DOHH2 (cell line): ENCODE data around the gene TPBGL.

Source experiments
- H3F3A ChIP-seq: fragments of 200-600 bp; sonication (generic), shearing (Covaris generic); 2 replicates; pipeline ENCODE4 v1.6.0; 2016; ENCODE audit warnings: antibody characterized with exemption, mild to moderate bottlenecking; ENCODE audit not compliant: control insufficient read depth, insufficient read depth
- H3K27ac ChIP-seq: fragments of 200-600 bp; sonication (generic); 2 replicates; pipeline ENCODE4 v1.5.1; 2014; ENCODE audit warnings: low read depth, mild to moderate bottlenecking, low read length, moderate library complexity
- H3K27me3 ChIP-seq: fragments of 200-600 bp; sonication (generic); 2 replicates; pipeline ENCODE4 v1.6.1; 2014; ENCODE audit warnings: mild to moderate bottlenecking, low read length, mixed read lengths; ENCODE audit not compliant: control insufficient read depth
- H3K36me3 ChIP-seq: fragments of 200-600 bp; sonication (generic); 2 replicates; pipeline ENCODE4 v1.6.1; 2014; ENCODE audit warnings: mild to moderate bottlenecking, low read length, moderate library complexity, mixed read lengths; ENCODE audit not compliant: control insufficient read depth
- H3K4me1 ChIP-seq: fragments of 200-600 bp; sonication (generic); 2 replicates; pipeline ENCODE4 v1.6.1; 2014; ENCODE audit warnings: mild to moderate bottlenecking, low read length, mixed read lengths; ENCODE audit not compliant: control insufficient read depth
- H3K4me2 ChIP-seq: fragments of 200-600 bp; sonication (generic); 2 replicates; pipeline ENCODE4 v1.6.0; 2014; ENCODE audit warnings: mild to moderate bottlenecking, low read length, moderate library complexity
- H3K4me3 ChIP-seq: fragments of 200-600 bp; sonication (generic); 2 replicates; pipeline ENCODE4 v1.5.1; 2014; ENCODE audit warnings: mild to moderate bottlenecking, low read length, mixed read lengths
- H3K79me2 ChIP-seq: fragments of 200-600 bp; sonication (generic); 2 replicates; pipeline ENCODE4 v1.6.1; 2014; ENCODE audit warnings: mild to moderate bottlenecking, low read length, mixed read lengths; ENCODE audit not compliant: control insufficient read depth
- H3K9me2 ChIP-seq: fragments of 200-600 bp; sonication (generic); replicated peaks from 2 replicates; pipeline ENCODE4 v1.6.1; 2014; ENCODE audit warnings: mild to moderate bottlenecking, low read length, mixed read lengths; ENCODE audit not compliant: control insufficient read depth
- H3K9me3 ChIP-seq: fragments of 200-600 bp; sonication (generic); 2 replicates; pipeline ENCODE4 v1.6.1; 2014; ENCODE audit warnings: antibody characterized with exemption, low read length, mixed read lengths; ENCODE audit not compliant: control insufficient read depth, insufficient read depth
- H4K20me1 ChIP-seq: fragments of 200-600 bp; sonication (generic); 2 replicates; pipeline ENCODE4 v1.6.0; 2014; ENCODE audit warnings: low read depth, mild to moderate bottlenecking, antibody characterized with exemption, low read length, moderate library complexity; ENCODE audit not compliant: control insufficient read depth, insufficient read depth
- CTCF ChIP-seq: fragments of 200-600 bp; sonication (generic); IDR thresholded peaks from one replicate; pipeline ENCODE4 v1.5.1; 2014; ENCODE audit warnings: antibody characterized with exemption, mild to moderate bottlenecking, low read depth, low read length; ENCODE audit not compliant: poor library complexity, severe bottlenecking
- EZH2phosphoT487 ChIP-seq: fragments of 200-600 bp; sonication (generic); IDR thresholded peaks from 2 replicates; pipeline ENCODE4 v1.6.1; 2017; ENCODE audit warnings: borderline replicate concordance, mild to moderate bottlenecking, antibody characterized with exemption, low read length, moderate library complexity, mixed read lengths

Gene TPBGL

GRCh38 chr11:75229466-75229865 is 11.1 kb upstream of the TPBGL start:
- Histone ChIP-seq H3K27ac (no peak overlapping the region), H3K4me1 (no peaks in the 10 kb centered on the region), H3K9me3 (no peaks in the 10 kb centered on the region), H3F3A (no peaks in the 10 kb centered on the region), H4K20me1 (no peaks in the 10 kb centered on the region), H3K36me3 (no peaks in the 10 kb centered on the region), H3K27me3 (no peaks in the 10 kb centered on the region), H3K4me2 (no peak overlapping the region), H3K4me3 (no peak overlapping the region), H3K79me2 (no peaks in the 10 kb centered on the region), H3K9me2 (no peaks in the 10 kb centered on the region)
- no peak for TF ChIP-seq EZH2phosphoT487
- no peak for TF ChIP-seq CTCF

- Histone ChIP-seq H3F3A (no peaks in the 10 kb centered on the region), H3K9me2 (no peaks in the 10 kb centered on the region), H3K36me3 (no peaks in the 10 kb centered on the region), H3K27ac (no peak overlapping the region), H3K4me1 (no peaks in the 10 kb centered on the region), H3K27me3 (no peaks in the 10 kb centered on the region), H3K4me3 (no peak overlapping the region), H4K20me1 (no peaks in the 10 kb centered on the region), H3K4me2 (no peak overlapping the region), H3K79me2 (no peaks in the 10 kb centered on the region), H3K9me3 (no peaks in the 10 kb centered on the region)
- TF ChIP-seq CTCF, result no peak
- TF ChIP-seq EZH2phosphoT487, result no peak
These were observed 10.0 kb upstream of the TPBGL start for GRCh38 chr11:75230621-75231020.

GRCh38 chr11:75233754-75234172 is 6.8 kb upstream of the TPBGL start:
- H3K27ac ChIP-seq, result no peak overlapping the region
- H3K4me1 ChIP-seq, result no peaks in the 10 kb centered on the region
- no peaks in the 10 kb centered on the region for H3F3A ChIP-seq
- H3K4me2 ChIP-seq, result no peak overlapping the region
- no peaks in the 10 kb centered on the region for H4K20me1 ChIP-seq
- no peaks in the 10 kb centered on the region for H3K9me2 ChIP-seq
- TF ChIP-seq CTCF (no peak), EZH2phosphoT487 (no peak)
- H3K9me3 ChIP-seq, result no peaks in the 10 kb centered on the region
- H3K4me3 ChIP-seq, result no peak overlapping the region
- no peaks in the 10 kb centered on the region for H3K36me3 ChIP-seq
- H3K79me2 ChIP-seq, result no peaks in the 10 kb centered on the region
- H3K27me3 ChIP-seq, result no peaks in the 10 kb centered on the region

GRCh38 chr11:75236062-75236461 is 4.5 kb upstream of the TPBGL start:
- Histone ChIP-seq H3K79me2 (no peaks in the 10 kb centered on the region), H3F3A (no peaks in the 10 kb centered on the region)

More at GRCh38 chr11:75236062-75236461, 4.5 kb upstream of the TPBGL start:
- H3K4me1 ChIP-seq, result no peaks in the 10 kb centered on the region
- H3K27ac ChIP-seq, result no peak overlapping the region
- no peak overlapping the region for H3K4me2 ChIP-seq
- H3K9me2 ChIP-seq, result no peaks in the 10 kb centered on the region
- H3K36me3 ChIP-seq, result no peaks in the 10 kb centered on the region
- H3K9me3 ChIP-seq, result no peaks in the 10 kb centered on the region
- H4K20me1 ChIP-seq, result no peaks in the 10 kb centered on the region
- H3K4me3 ChIP-seq, result no peak overlapping the region
- no peaks in the 10 kb centered on the region for H3K27me3 ChIP-seq
- TF ChIP-seq EZH2phosphoT487, result no peak
- TF ChIP-seq CTCF, result no peak
